Measurements from ENCODE around the gene SUN1.

The SUN1 gene

GRCh38 chr7:824664-825063 lies 7.6 kb upstream of the SUN1 start:
- Histone ChIP-seq H3K27ac (ENCODE audit: extremely low read depth, low read depth, low read length) (no peak overlapping the region), H3K4me3 (ENCODE audit: low read depth, low read length) (no peak overlapping the region), H3K9me3 (ENCODE audit: control insufficient read depth, insufficient read depth, low read depth, low read length) (no peaks in the 10 kb centered on the region), H3K4me1 (ENCODE audit: control insufficient read depth, insufficient read depth, low read length) (peaks cover 9% of the 10 kb centered on the region), H3K36me3 (ENCODE audit: control insufficient read depth in 2 of 2, insufficient read depth in 1 of 2, low read length in 2 of 2) (no peaks in the 10 kb centered on the region; a peak in 1 of 3 replicates)
- POLR2A ChIA-PET, result no interaction called here
- CTCF ChIA-PET, result interaction anchor here (0.7 kb wide), 1 partner anchor 13 kb away, joined by 4 read pairs; no protein-coding TSS in a partner anchor
- TF ChIP-seq ZNF133 (tag by site-specific recombination; IDR thresholded peaks at IDR 0.05) (no peak), ZNF785 (tag by site-specific recombination; IDR thresholded peaks at IDR 0.05) (no peak), ZNF140 (tag by site-specific recombination; IDR thresholded peaks at IDR 0.05) (no peak), KLF1 (tag by site-specific recombination; IDR thresholded peaks at IDR 0.05) (0 out of 2 replicates have a peak, but pooled peaks have one; percentile 19)

- POLR2A ChIA-PET, result no interaction called here
- H3K36me3 ChIP-seq (ENCODE audit: control insufficient read depth in 2 of 2, insufficient read depth in 1 of 2, low read length in 2 of 2), result no peaks in the 10 kb centered on the region; a peak in 1 of 3 replicates
- no peak overlapping the region for H3K27ac ChIP-seq (ENCODE audit: extremely low read depth, low read depth, low read length)
- H3K9me3 ChIP-seq (ENCODE audit: control insufficient read depth, insufficient read depth, low read depth, low read length), result no peaks in the 10 kb centered on the region
- CTCF ChIA-PET, result no interaction called here
- TF ChIP-seq ZNF146 (tag by site-specific recombination; IDR thresholded peaks at IDR 0.05), result no peak
- no peak for TF ChIP-seq ZBTB26 (tag by site-specific recombination; optimal IDR thresholded peaks at IDR 0.05)
- H3K4me3 ChIP-seq (ENCODE audit: low read depth, low read length), result no peak overlapping the region
- H3K4me1 ChIP-seq (ENCODE audit: control insufficient read depth, insufficient read depth, low read length), result peaks cover 7% of the 10 kb centered on the region
Observed at GRCh38 chr7:825386-825785, 6.9 kb upstream of the SUN1 start.

- Histone ChIP-seq H3K4me1 (ENCODE audit: control insufficient read depth, insufficient read depth, low read length) (peaks cover 7% of the 10 kb centered on the region; the same call in 1 of the 2 replicates), H3K4me3 (ENCODE audit: low read depth, low read length) (no peak overlapping the region), H3K27ac (ENCODE audit: extremely low read depth, low read depth, low read length) (no peak overlapping the region), H3K36me3 (ENCODE audit: control insufficient read depth in 2 of 2, insufficient read depth in 1 of 2, low read length in 2 of 2) (no peaks in the 10 kb centered on the region; a peak in 1 of 3 replicates), H3K9me3 (ENCODE audit: control insufficient read depth, insufficient read depth, low read depth, low read length) (no peaks in the 10 kb centered on the region)
- POLR2A ChIA-PET, result no interaction called here
- CTCF ChIA-PET, result interaction anchor here (1.0 kb wide), 1 partner anchor 46 kb away, joined by 3 read pairs; no protein-coding TSS in a partner anchor
- no peak for TF ChIP-seq ZFP3 (tag by site-specific recombination; IDR thresholded peaks at IDR 0.05; ENCODE audit: low read depth)
- TF ChIP-seq ZNF114 (tag by site-specific recombination; IDR thresholded peaks at IDR 0.05), result no peak
- TF ChIP-seq ZNF335 (tag by site-specific recombination; conservative IDR thresholded peaks at IDR 0.05), result no peak
- TF ChIP-seq ZNF391 (tag by site-specific recombination; IDR thresholded peaks at IDR 0.05; ENCODE audit: borderline replicate concordance, low read depth), result no peak
- no peak for TF ChIP-seq KLF1 (tag by site-specific recombination; IDR thresholded peaks at IDR 0.05)
- no peak for TF ChIP-seq ZEB2 (tag by site-specific recombination; IDR thresholded peaks at IDR 0.05)
- no peak for TF ChIP-seq ZNF785 (tag by site-specific recombination; IDR thresholded peaks at IDR 0.05)
- TF ChIP-seq SP2 (tag by site-specific recombination; IDR thresholded peaks at IDR 0.05), result no peak
- TF ChIP-seq ZNF768 (tag by site-specific recombination; IDR thresholded peaks at IDR 0.05), result no peak
- no peak for TF ChIP-seq ZSCAN16 (tag by site-specific recombination; IDR thresholded peaks at IDR 0.05)
- no peak for TF ChIP-seq MYNN (tag by site-specific recombination; IDR thresholded peaks at IDR 0.05; ENCODE audit: borderline replicate concordance)
- TF ChIP-seq FEZF1 (tag by site-specific recombination; IDR thresholded peaks at IDR 0.05), result no peak
- TF ChIP-seq RBAK (tag by site-specific recombination; IDR thresholded peaks at IDR 0.05), result no peak
- no peak for TF ChIP-seq ZNF645 (tag by site-specific recombination; IDR thresholded peaks at IDR 0.05)
- no peak for TF ChIP-seq ZNF398 (tag by site-specific recombination; IDR thresholded peaks at IDR 0.05)
- TF ChIP-seq INSM2 (tag by site-specific recombination; IDR thresholded peaks at IDR 0.05), result no peak
- no peak for TF ChIP-seq ZNF350 (tag by site-specific recombination; IDR thresholded peaks at IDR 0.05)
- TF ChIP-seq ZNF341 (tag by site-specific recombination; IDR thresholded peaks at IDR 0.05; ENCODE audit: low read depth), result no peak
- TF ChIP-seq ZBTB17 (tag by site-specific recombination; IDR thresholded peaks at IDR 0.05), result no peak
Observed at GRCh38 chr7:826230-826917, 5.9 kb upstream of the SUN1 start.

Data from HEK293 (cell line).